Hematopoietic multipotent progenitor cell treated with erythropoietin and hydrocortisone succinate and interleukin-3 and kit ligand, for 15 days (in vitro differentiated cells): ENCODE measurements around the gene DDX51.

ENCODE experiments used
- DNase-seq: peaks from one replicate; pipeline ENCODE4 v3.0.0-alpha.2; 2015; ENCODE audit warnings: low spot score

DDX51 gene

GRCh38 chr12:132167611-132168310 is 23.6 kb upstream of the DDX51 start:
- DNase-seq = no peak

DNA sequence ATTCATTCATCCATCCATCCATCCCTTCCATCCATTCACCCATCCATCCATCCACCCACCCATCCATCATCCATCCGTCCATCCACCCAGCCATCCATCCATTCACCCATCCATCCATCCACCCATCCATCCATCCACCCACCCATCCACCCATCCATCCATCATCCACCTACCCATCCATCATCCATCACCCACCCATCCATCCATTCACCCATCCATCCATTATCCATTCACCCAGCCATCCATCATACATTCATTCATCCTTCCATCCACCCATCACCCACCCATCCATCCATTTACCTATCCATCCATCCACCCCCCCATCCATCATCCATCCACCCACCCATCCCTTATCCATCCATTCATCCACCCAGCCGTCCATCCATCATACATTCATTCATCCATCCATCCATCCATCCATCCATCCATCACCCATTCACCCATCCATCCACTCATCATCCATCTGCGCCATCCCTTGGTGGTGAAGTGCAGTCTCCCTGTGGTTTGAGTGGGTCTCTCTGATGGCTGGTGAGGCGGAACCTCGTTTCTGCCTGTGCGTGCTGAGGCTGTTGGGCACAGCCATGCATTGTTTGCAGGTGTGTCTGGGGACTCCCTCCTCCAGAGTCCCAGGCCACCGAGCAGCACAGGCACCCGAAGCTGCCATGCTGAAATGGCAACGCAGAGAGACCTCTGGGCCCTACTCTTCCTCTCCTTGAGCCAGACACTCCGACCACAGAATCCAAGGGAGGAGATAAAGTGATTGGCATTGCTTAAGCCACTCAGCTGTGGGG is 22.9 kb upstream of the DDX51 start:
- no peak for DNase-seq

- DNase-seq = no peak
Observed at GRCh38 chr12:132166093-132166492, 22.0 kb upstream of the DDX51 start.

DNA sequence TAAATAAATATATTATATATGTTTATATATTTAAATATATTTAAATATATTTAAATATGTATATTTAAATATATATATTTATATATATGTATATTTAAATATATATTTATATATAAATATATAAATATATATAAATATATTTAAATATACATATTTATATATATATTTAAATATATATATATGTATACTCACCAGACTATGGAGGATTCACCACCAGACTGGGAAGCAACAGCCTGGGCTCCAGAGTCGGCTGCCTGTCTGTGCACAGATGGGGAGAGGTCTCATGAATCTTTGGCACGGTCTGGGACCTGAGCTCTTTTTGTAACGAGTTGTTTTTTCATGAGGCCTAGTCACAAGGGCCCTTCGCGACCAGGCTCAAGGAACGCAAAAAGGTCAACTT is 21.5 kb upstream of the DDX51 start:
- no peak for DNase-seq

- no peak for DNase-seq
Observed at GRCh38 chr12:132164426-132164825, 20.3 kb upstream of the DDX51 start.

- DNase-seq = no peak
Observed at GRCh38 chr12:132163911-132164288, 19.8 kb upstream of the DDX51 start.

DNA sequence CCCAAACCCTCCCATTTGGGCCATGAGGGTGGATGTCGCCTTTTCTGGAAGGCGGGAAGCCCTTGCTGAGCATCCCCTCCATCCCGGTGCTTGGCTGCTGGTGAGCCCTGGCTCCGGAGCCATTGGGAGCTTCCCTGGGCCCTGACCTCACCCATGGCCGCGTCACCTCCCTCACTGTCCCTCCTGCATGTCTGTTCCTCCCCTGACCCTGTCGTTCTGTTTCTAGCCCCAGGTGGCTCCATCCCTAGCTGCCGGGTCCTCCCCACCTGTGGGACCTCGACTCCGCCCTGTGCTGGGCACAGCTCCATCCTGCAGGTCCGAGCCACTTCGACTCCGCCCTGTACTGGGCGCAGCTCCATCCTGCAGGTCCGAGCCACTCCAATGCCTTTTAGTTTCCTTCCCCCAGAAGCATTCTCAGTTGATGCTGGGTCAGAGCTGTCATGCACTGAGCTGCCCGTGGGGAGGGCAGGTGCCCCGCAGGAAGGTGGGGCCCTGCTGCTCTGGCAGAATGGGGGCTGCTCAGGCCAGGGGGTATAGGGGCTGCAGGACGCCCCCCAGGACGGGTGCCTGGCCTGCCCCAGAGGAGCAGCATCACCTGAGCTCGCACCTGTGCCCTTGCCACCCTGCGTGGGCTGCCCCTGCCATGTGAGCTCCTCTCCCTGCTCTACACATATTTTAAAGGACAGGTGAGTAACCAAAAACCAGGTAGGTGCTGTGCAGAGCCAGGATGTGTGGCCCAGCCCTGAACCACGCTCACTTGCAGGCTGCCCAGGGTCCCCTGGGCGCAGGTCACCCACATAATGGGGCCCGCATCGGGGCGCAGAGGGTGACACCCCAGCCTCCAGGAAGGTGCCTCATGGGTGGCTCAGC is 19.2 kb upstream of the DDX51 start:
- no peak for DNase-seq

GRCh38 chr12:132162508-132163031 is 18.5 kb upstream of the DDX51 start:
- no peak for DNase-seq

DNA sequence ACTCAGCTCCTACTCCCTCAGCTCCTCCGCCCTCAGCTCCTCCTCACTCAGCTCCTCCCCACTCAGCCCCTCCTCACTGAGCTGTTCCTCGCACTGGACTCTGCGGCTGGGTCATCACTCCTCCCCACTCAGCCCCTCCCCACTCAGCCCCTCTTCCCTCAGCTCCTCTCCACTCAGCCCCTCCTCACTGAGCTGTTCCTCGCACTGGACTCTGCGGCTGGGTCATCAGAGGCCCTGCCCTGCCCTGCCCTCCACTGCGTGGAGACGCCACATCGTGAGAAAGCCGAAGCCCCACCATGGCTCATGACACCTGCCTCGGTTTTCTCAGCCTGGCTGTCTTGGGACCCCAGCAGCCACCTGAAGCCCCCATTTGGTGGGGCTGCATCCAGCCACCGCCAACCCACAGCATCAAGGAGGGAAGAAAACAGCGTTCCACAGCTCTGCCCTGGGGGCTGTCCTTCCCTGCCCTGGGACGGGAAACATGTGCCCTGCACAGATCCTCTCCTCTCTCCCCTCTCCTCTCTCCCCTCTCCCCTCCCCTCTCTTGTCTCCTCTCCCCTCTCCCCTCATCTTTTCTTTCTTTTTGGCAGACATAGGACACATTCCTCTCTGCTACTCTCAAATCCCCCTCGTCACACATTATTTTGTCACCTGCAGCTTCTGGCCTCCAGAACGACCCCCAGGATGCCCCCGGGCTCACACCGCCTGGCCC is 17.8 kb upstream of the DDX51 start:
- DNase-seq = no peak

DNA sequence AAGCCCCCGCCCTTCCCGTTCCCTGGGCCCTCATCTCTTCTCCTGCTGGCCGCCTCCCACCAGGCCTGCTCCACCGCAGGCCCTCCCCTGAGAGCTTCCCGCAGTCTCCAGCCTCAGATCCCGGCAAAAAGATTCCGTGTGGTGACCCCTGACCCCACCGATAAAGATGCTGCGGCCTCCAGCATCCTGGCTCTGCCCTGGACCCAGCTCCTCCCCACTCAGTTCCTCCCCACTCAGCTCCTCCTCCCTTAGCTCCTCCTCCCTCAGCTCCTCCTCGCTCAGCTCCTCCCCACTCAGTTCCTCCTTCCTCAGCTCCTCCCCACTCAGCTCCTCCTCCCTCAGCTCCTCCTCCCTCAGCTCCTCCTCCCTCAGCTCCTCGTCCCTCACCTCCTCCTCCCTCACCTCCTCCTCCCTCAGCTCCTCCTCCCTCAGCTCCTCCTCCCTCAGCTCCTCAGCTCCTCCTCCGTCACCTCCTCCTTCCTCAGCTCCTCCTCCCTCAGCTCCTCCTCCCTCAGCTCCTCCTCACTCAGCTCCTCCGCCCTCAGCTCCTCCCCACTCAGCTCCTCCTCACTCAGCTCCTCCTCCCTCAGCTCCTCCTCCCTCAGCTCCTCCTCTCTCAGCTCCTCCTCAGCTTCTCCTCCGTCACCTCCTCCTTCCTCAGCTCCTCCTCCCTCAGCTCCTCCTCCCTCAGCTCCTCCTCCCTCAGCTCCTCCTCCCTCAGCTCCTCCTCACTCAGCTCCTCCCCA is 17.1 kb upstream of the DDX51 start:
- DNase-seq = no peak

GRCh38 chr12:132160601-132161035 is 16.5 kb upstream of the DDX51 start:
- no peak for DNase-seq

DNA sequence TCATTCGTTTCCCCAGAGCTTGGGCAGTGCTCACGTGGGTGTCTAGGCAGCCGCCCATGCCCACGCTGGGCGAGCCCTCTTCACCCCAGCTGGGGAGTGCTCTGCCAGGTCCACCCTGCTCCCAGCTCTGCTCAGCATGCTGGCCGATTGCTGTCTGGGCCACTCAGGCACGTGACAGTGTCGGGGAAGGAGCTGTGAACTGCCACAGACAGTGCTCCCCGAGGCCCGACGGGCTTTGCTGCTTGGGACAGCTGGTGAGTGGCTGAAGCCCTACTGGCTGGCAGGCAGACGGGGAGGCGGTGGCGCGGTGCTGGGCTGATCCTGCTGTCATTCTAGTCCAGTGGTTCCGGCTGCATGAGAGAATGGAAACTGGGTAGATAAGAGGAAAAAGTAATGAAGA is 15.9 kb upstream of the DDX51 start:
- DNase-seq = no peak

DNA sequence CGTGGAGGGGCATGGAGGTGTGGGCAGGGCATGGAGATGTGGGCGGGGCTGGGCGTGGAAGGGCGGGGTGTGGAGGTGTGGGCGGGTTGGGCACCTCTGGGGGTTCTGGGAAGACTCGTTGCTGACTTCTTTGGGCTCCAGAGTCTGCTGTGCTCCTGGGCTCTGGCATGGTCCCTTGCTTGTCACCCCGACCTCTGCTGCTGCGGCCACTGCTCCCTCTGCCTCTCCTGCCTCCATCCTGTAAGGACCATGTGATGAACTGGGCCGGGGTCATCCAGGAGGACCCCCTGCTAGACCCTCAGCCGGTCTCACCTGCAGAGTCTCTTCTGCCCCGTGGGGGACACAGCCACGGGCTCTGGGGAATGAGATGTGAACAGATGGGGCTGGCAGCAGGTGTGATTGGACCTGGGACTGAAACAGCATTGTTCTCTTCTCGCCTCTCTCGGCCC is 15.5 kb upstream of the DDX51 start:
- no peak for DNase-seq

- no peak for DNase-seq
Observed at GRCh38 chr12:132158677-132159554, 14.8 kb upstream of the DDX51 start.

GRCh38 chr12:132157733-132158409 is 13.8 kb upstream of the DDX51 start:
- DNase-seq = no peak

GRCh38 chr12:132156573-132157325 is 12.6 kb upstream of the DDX51 start:
- no peak for DNase-seq

- DNase-seq = no peak
Observed at GRCh38 chr12:132155771-132156572, 11.9 kb upstream of the DDX51 start.
